Kidney (tissue), 14 donors: ENCODE measurements around the gene LHFPL6. TPM values are rescaled to one million over a fixed set of nuclear protein-coding genes. Genes with fewer than 3 reads are reported as not detected.

Source experiments
- DNase-seq, 5 donors: peaks; one replicate each; pipeline ENCODE4 v3.0.0-alpha.2; 2013 to 2020
- FAIRE-seq: peaks from 2 replicates; lab custom pipeline; 2012; peaks lifted over from hg19 to GRCh38; lab: Jason Lieb, UNC
- H3K27ac ChIP-seq, 2 donors: one replicate each; pipeline ENCODE4 v1.7.0; 2013; ENCODE audit warnings: low read depth in 2 of 2, low read length in 2 of 2, inconsistent platforms in 1 of 2
- H3K27me3 ChIP-seq: one replicate; pipeline ENCODE4 v1.7.1; 2013; ENCODE audit warnings: low read length, inconsistent platforms; ENCODE audit not compliant: control insufficient read depth, insufficient read depth
- H3K36me3 ChIP-seq, 3 donors: one replicate each; pipeline versions ENCODE4 v1.7.0 to v1.7.1; 2013; ENCODE audit warnings: low read length in 3 of 3, control low read depth in 1 of 3, inconsistent platforms in 1 of 3; ENCODE audit not compliant: insufficient read depth in 3 of 3, control insufficient read depth in 2 of 3
- H3K4me1 ChIP-seq, 3 donors: one replicate each; pipeline versions ENCODE4 v1.7.0 to v1.7.1; 2013; ENCODE audit warnings: low read length in 3 of 3, inconsistent platforms in 1 of 3, low read depth in 1 of 3; ENCODE audit not compliant: control insufficient read depth in 2 of 3, insufficient read depth in 2 of 3
- H3K4me3 ChIP-seq, 3 donors: one replicate each; pipeline versions ENCODE4 v1.7.0 to v1.8.1; 2013; ENCODE audit warnings: low read length in 3 of 3, control low read depth in 1 of 3, inconsistent platforms in 1 of 3
- H3K9ac ChIP-seq, 3 donors: one replicate each; pipeline versions ENCODE4 v1.7.0 to v1.7.1; 2013; ENCODE audit warnings: low read length in 3 of 3, control low read depth in 1 of 3, inconsistent platforms in 1 of 3
- H3K9me3 ChIP-seq, 3 donors: one replicate each; pipeline versions ENCODE4 v1.7.0 to v1.7.1; 2013; ENCODE audit warnings: low read length in 3 of 3, control low read depth in 1 of 3, inconsistent platforms in 1 of 3; ENCODE audit not compliant: control insufficient read depth in 2 of 3, insufficient read depth in 1 of 3
- CTCF ChIP-seq: IDR thresholded peaks from 3 replicates; pipeline ENCODE4 v1.5.1; 2012; ENCODE audit warnings: mild to moderate bottlenecking, moderate library complexity, borderline replicate concordance; ENCODE audit not compliant: insufficient read depth; ENCODE audit errors: extremely low read depth
- intact Hi-C: fragments of 100-400 bp; cut with DNase I; formaldehyde crosslinking; loops from one replicate; pipeline ENCODE4 v1.11.1; 2022
- polyA plus RNA-seq: library from polyadenylated mRNA; stranded (reverse); fragments of 350-450 nt; fragmentation: Illumina TruSeq; extraction: RNeasy Lipid Tissue Mini Kit (QIAGEN cat#74804); gene quantifications from one replicate; pipeline ENCODE4 v1.2.3, GENCODE V29; 2014; ENCODE audit warnings: low read depth, low replicate concordance; ENCODE audit not compliant: insufficient read depth
- total RNA-seq: library from RNA; stranded (reverse); fragmentation: NEBNext Ultra II Directional; extraction: Animal tissue kit (Norgen Biotek cat#: 25700); gene quantifications from one replicate; pipeline ENCODE4 v1.2.1, GENCODE V29; 2021
- donor health status: control.
- donor health status: control.
- donor health status: control.
- donor health status: control.
- donor health status: control.
- donor health status: DM: yes; HTN: yes; CAD: no.
- donor health status: Normal renal cell carcinoma (clear cell type).

Gene LHFPL6
- total and polyA plus RNA-seq, 2 donors from 2014 or later: 33.0 to 59.2 TPM

GRCh38 chr13:39599012-39599411 is 4.0 kb downstream of the LHFPL6 start:
- H3K4me3 ChIP-seq: no peak overlapping the region
- no peak overlapping the region for H3K9ac ChIP-seq
- DNase-seq (no peak), FAIRE-seq (no peak)
- peaks cover 0 to 10% (median 9%) of the 10 kb centered on the region in 3 donors for H3K4me1 ChIP-seq
- H3K36me3 ChIP-seq: no peaks in the 10 kb centered on the region
- H3K27ac ChIP-seq: no peak overlapping the region
- intact Hi-C loops: no loop called here
- no peaks in the 10 kb centered on the region for H3K27me3 ChIP-seq
- TF ChIP-seq CTCF: no peak
- no peaks in the 10 kb centered on the region for H3K9me3 ChIP-seq

- H3K4me3 ChIP-seq: peak overlapping the region in 1 of 3 donors; percentile 18
- intact Hi-C loops: no loop called here
Observed at GRCh38 chr13:39597838-39598237, 5.2 kb downstream of the LHFPL6 start.

GRCh38 chr13:39596685-39597084 is 6.3 kb downstream of the LHFPL6 start:
- Histone ChIP-seq H3K4me1 (peaks cover 0 to 4% (median 3%) of the 10 kb centered on the region in 3 donors), H3K36me3 (no peaks in the 10 kb centered on the region), H3K27me3 (no peaks in the 10 kb centered on the region), H3K9me3 (no peaks in the 10 kb centered on the region), H3K27ac (no peak overlapping the region), H3K4me3 (no peak overlapping the region), H3K9ac (no peak overlapping the region)
- intact Hi-C loops: no loop called here
- DNase-seq: no peak
- no peak for FAIRE-seq
- no peak for TF ChIP-seq CTCF

More at GRCh38 chr13:39597838-39598237, 5.2 kb downstream of the LHFPL6 start:
- no peaks in the 10 kb centered on the region for H3K9me3 ChIP-seq
- FAIRE-seq: no peak
- no peak for TF ChIP-seq CTCF
- no peak overlapping the region for H3K9ac ChIP-seq
- H3K27me3 ChIP-seq: no peaks in the 10 kb centered on the region
- peaks cover 0 to 10% (median 9%) of the 10 kb centered on the region in 3 donors for H3K4me1 ChIP-seq
- no peaks in the 10 kb centered on the region for H3K36me3 ChIP-seq
- DNase-seq: peak in 1 of 5 donors; percentile 39
- no peak overlapping the region for H3K27ac ChIP-seq

DNA sequence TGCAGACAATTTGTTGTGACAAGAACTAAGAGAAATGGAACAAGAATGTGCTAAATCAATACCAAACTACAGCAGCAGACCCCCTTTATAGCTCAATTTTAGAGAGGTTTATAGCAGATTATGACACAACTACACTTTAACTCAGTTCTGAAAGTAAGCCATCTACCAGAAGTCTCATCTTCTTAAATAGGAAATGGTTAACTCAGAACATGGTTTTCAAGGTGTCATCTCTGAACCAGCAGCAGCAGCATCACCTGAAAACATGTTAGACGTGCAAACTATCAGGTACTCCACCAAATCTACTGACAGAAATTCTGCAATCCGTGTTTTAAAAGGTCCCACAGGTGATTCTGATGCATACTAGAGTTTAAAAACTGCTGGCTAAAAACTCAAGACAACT is 6.8 kb downstream of the LHFPL6 start:
- no peak overlapping the region for H3K4me3 ChIP-seq
- no peak overlapping the region for H3K27ac ChIP-seq
- intact Hi-C loops: no loop called here

More for the DNA sequence above, 6.8 kb downstream of the LHFPL6 start:
- Histone ChIP-seq H3K9ac (no peak overlapping the region), H3K27me3 (no peaks in the 10 kb centered on the region), H3K9me3 (no peaks in the 10 kb centered on the region), H3K4me1 (peaks cover 0 to 4% (median 0%) of the 10 kb centered on the region in 3 donors), H3K36me3 (no peaks in the 10 kb centered on the region)
- no peak for FAIRE-seq
- DNase-seq: no peak
- TF ChIP-seq CTCF: no peak
